ENCODE data around the gene TMBIM1. TPM values are rescaled to one million over a fixed set of nuclear protein-coding genes. Genes with fewer than 3 reads are reported as not detected.

Gene TMBIM1
- total and polyA plus RNA-seq, 2 experiments from 2014 or later, result 18.8 to 25.9 TPM

- Histone ChIP-seq H3K4me3 (no peak overlapping the region), H3K4me1 (ENCODE audit: low read depth) (peaks cover 43% of the 10 kb centered on the region), H3K27me3 (no peaks in the 10 kb centered on the region), H3K9me3 (ENCODE audit: low read depth) (no peaks in the 10 kb centered on the region), H3K36me3 (no peaks in the 10 kb centered on the region), H3K27ac (peak overlapping the region; percentile 99)
- TF ChIP-seq, protein P1, sequence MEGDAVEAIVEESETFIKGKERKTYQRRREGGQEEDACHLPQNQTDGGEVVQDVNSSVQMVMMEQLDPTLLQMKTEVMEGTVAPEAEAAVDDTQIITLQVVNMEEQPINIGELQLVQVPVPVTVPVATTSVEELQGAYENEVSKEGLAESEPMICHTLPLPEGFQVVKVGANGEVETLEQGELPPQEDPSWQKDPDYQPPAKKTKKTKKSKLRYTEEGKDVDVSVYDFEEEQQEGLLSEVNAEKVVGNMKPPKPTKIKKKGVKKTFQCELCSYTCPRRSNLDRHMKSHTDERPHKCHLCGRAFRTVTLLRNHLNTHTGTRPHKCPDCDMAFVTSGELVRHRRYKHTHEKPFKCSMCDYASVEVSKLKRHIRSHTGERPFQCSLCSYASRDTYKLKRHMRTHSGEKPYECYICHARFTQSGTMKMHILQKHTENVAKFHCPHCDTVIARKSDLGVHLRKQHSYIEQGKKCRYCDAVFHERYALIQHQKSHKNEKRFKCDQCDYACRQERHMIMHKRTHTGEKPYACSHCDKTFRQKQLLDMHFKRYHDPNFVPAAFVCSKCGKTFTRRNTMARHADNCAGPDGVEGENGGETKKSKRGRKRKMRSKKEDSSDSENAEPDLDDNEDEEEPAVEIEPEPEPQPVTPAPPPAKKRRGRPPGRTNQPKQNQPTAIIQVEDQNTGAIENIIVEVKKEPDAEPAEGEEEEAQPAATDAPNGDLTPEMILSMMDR (IDR thresholded peaks at IDR 0.05; ENCODE audit: low read depth, low read length), result no peak
- DNase-seq (ENCODE audit: low read depth in 1 of 2, low spot score in 1 of 2), result peak in 1 of 2 donors; percentile 85
Measured at GRCh38 chr2:218307415-218308090, 15.2 kb upstream of the TMBIM1 start.

GRCh38 chr2:218306184-218306920, 14.0 kb upstream of the TMBIM1 start:
- peaks cover 34% of the 10 kb centered on the region for H3K4me1 ChIP-seq (ENCODE audit: low read depth)
- DNase-seq (ENCODE audit: low read depth in 1 of 2, low spot score in 1 of 2), result no peak
- TF ChIP-seq, protein P1 (IDR thresholded peaks at IDR 0.05; ENCODE audit: low read depth, low read length), result no peak

DNA sequence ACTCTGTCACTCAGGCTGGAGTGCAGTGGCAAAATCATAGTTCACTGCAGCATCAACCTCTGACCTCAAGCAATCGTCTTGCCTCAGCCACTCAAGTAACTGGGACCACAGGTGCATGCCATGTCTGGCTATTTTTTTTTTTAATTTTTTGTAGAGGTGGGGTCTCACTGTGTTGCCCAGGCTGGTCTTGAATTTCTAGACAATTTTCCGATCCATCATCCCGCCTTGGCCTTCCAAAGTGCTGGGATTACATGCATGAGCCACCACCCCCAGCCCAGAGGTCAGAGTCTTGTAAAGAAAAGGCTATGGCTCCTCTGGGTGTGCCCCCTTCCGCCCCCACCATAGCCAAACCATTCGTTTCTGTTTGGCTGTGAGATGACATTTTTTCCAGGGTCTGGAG, 13.1 kb upstream of the TMBIM1 start:
- H3K4me3 ChIP-seq, result no peak overlapping the region
- DNase-seq (ENCODE audit: low read depth in 1 of 2, low spot score in 1 of 2), result no peak
- no peaks in the 10 kb centered on the region for H3K9me3 ChIP-seq (ENCODE audit: low read depth)
- H3K27me3 ChIP-seq, result no peaks in the 10 kb centered on the region
- H3K36me3 ChIP-seq, result no peaks in the 10 kb centered on the region
- peaks cover 26% of the 10 kb centered on the region for H3K4me1 ChIP-seq (ENCODE audit: low read depth)
- TF ChIP-seq, protein P1 (IDR thresholded peaks at IDR 0.05; ENCODE audit: low read depth, low read length), result no peak
- H3K27ac ChIP-seq, result peak overlapping the region; percentile 99

More at GRCh38 chr2:218306184-218306920, 14.0 kb upstream of the TMBIM1 start:
- peak overlapping the region; percentile 99 for H3K27ac ChIP-seq
- no peaks in the 10 kb centered on the region for H3K27me3 ChIP-seq
- H3K9me3 ChIP-seq (ENCODE audit: low read depth), result no peaks in the 10 kb centered on the region
- no peaks in the 10 kb centered on the region for H3K36me3 ChIP-seq
- H3K4me3 ChIP-seq, result no peak overlapping the region

DNA sequence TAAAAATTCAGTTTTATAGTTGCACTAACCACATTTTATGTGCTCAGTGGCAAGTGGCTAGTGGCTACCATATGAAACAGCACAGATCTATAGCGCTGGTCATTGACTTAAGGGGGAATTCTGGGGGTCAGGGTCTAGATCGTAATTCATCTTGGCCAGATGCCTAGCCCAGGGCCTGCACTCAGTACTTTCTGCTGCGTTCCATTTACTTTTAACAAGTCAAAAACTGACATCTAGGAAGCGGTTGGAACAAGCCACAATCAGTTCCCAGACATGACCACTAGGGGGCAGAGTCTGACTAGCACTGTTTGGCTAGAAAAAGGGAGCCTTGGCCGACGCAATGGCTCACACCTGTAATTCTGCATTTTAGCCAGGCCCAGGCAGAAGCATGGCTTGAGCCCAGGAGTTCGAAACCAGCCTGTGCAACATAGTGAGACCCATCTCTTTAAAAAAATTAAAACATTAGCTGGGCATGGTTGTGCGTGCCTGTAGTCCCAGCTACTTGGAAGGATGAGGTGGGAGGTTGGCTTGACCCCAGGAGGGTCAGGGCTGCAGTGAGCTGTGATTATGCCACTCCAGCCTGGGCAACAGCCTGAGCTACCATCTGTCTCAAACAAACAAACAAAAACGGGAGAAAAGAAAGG, 9.0 kb upstream of the TMBIM1 start:
- Histone ChIP-seq H3K9me3 (ENCODE audit: low read depth) (no peaks in the 10 kb centered on the region), H3K27ac (no peak overlapping the region), H3K4me1 (ENCODE audit: low read depth) (peaks cover 13% of the 10 kb centered on the region), H3K4me3 (no peak overlapping the region), H3K27me3 (no peaks in the 10 kb centered on the region), H3K36me3 (no peaks in the 10 kb centered on the region)
- peak; percentile 90 for DNase-seq (ENCODE audit: low read depth in 1 of 2, low spot score in 1 of 2)
- TF ChIP-seq, protein P1 (IDR thresholded peaks at IDR 0.05; ENCODE audit: low read depth, low read length), result peak; percentile 92

DNA sequence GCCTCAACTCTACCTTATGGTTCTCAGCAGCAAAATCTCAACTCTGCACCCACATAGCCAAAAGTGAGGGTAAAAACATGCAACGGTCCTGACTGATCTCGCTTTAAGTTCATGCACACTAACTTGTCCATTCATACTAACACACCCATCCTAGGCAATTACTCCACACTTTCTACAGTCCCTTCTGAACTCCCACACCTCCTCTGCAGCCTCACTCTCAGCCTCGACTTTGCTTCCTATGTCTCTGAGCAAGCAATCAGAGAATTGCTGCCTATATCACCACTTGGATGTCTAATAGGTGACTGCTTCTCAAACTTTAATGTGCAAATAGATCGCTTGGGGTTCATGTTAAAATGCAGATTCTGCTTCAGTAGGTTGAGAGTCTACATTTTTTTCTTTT, 7.8 kb upstream of the TMBIM1 start:
- Histone ChIP-seq H3K9me3 (ENCODE audit: low read depth) (no peaks in the 10 kb centered on the region), H3K27ac (no peak overlapping the region)
- TF ChIP-seq, protein P1 (IDR thresholded peaks at IDR 0.05; ENCODE audit: low read depth, low read length), result no peak

More for the DNA sequence above, 7.8 kb upstream of the TMBIM1 start:
- DNase-seq (ENCODE audit: low read depth in 1 of 2, low spot score in 1 of 2), result no peak
- Histone ChIP-seq H3K36me3 (no peaks in the 10 kb centered on the region), H3K4me3 (no peak overlapping the region), H3K27me3 (no peaks in the 10 kb centered on the region), H3K4me1 (ENCODE audit: low read depth) (peaks cover 15% of the 10 kb centered on the region)
